Osteoblast (primary cell): ENCODE results near the gene HJV. TPM values are rescaled to one million over a fixed set of nuclear protein-coding genes. Genes with fewer than 3 reads are reported as not detected.

Experiments
- DNase-seq: peaks from one replicate; pipeline ENCODE4 v3.0.0; 2011; ENCODE audit warnings: low spot score, mixed read lengths; ENCODE audit not compliant: insufficient read length; ENCODE audit errors: missing footprints
- H2AFZ ChIP-seq: 2 replicates; pipeline ENCODE4 v1.6.0; 2011; ENCODE audit warnings: mild to moderate bottlenecking, low read length
- H3K27ac ChIP-seq: 2 replicates; pipeline ENCODE4 v1.5.1; 2011; ENCODE audit warnings: mild to moderate bottlenecking, low read depth, low read length, moderate library complexity
- H3K27me3 ChIP-seq: 2 replicates; pipeline ENCODE4 v1.6.0; 2012; ENCODE audit warnings: mild to moderate bottlenecking, control low read depth, inconsistent platforms, low read length, moderate library complexity; ENCODE audit not compliant: insufficient read depth
- H3K36me3 ChIP-seq: 2 replicates; pipeline ENCODE4 v1.5.1; 2011; ENCODE audit warnings: mild to moderate bottlenecking, low read length, control low read depth, moderate library complexity; ENCODE audit not compliant: insufficient read depth
- H3K4me1 ChIP-seq: 2 replicates; pipeline ENCODE4 v1.5.1; 2011; ENCODE audit warnings: mild to moderate bottlenecking, low read length, control low read depth, moderate library complexity; ENCODE audit not compliant: insufficient read depth
- H3K4me2 ChIP-seq: 2 replicates; pipeline ENCODE4 v1.6.0; 2011; ENCODE audit warnings: mild to moderate bottlenecking, low read length; ENCODE audit not compliant: insufficient read depth
- H3K4me3 ChIP-seq: fragments of 200-600 bp; sonication (generic); 3 replicates; pipeline ENCODE4 v1.5.1; 2012; ENCODE audit warnings: mild to moderate bottlenecking, low read length, inconsistent platforms; ENCODE audit not compliant: insufficient read depth
- H3K79me2 ChIP-seq: 2 replicates; pipeline ENCODE4 v1.6.0; 2012; ENCODE audit warnings: mild to moderate bottlenecking, low read length, control low read depth, inconsistent platforms; ENCODE audit not compliant: insufficient read depth
- H3K9me3 ChIP-seq: 2 replicates; pipeline ENCODE4 v1.5.1; 2011; ENCODE audit warnings: low read depth, low read length, control low read depth
- H4K20me1 ChIP-seq: 2 replicates; pipeline ENCODE4 v1.6.0; 2012; ENCODE audit warnings: mild to moderate bottlenecking, low read length, control low read depth; ENCODE audit not compliant: insufficient read depth
- total RNA-seq: library from RNA; depleted of rRNA; stranded (reverse); fragments of >200 nt; gene quantifications from 2 replicates; pipeline ENCODE4 v1.2.3, GENCODE V29; 2012
- TF ChIP-seq, protein P1 (sequence below): IDR thresholded peaks from 2 replicates; pipeline ENCODE4 v1.5.1; 2011; ENCODE audit warnings: mild to moderate bottlenecking, low read depth, low read length, moderate library complexity; ENCODE audit errors: extremely low read depth

The HJV gene
- total RNA-seq, 1 donor = not detected

DNA sequence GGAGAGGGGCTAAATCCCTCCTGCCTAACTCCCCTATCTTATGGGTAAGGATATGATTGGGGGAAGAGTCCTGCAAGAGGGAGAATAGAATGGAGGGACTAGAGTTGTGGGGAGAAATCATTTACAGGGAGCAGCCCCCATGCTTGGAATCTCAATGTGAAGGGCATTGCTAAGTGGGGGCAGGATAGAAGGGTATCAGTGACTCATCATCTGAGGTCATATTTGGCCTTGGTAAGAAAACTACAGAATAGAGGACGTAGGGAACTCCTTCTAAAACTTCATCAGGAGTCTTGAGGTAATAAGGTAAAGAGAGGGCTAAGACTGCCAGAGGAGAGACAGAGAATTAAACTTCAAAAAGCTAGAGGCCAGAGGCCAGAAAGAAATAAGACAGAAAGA lies 487 bp downstream of the HJV start:
- Histone ChIP-seq H3K4me2 (no peak overlapping the region), H3K4me1 (peaks cover 6% of the 10 kb centered on the region), H2AFZ (no peak overlapping the region), H3K4me3 (no peak overlapping the region), H3K27me3 (peaks cover 21% of the 10 kb centered on the region), H3K9me3 (no peaks in the 10 kb centered on the region), H3K79me2 (no peaks in the 10 kb centered on the region), H4K20me1 (no peaks in the 10 kb centered on the region), H3K36me3 (no peaks in the 10 kb centered on the region), H3K27ac (no peak overlapping the region)
- TF ChIP-seq, protein P1, sequence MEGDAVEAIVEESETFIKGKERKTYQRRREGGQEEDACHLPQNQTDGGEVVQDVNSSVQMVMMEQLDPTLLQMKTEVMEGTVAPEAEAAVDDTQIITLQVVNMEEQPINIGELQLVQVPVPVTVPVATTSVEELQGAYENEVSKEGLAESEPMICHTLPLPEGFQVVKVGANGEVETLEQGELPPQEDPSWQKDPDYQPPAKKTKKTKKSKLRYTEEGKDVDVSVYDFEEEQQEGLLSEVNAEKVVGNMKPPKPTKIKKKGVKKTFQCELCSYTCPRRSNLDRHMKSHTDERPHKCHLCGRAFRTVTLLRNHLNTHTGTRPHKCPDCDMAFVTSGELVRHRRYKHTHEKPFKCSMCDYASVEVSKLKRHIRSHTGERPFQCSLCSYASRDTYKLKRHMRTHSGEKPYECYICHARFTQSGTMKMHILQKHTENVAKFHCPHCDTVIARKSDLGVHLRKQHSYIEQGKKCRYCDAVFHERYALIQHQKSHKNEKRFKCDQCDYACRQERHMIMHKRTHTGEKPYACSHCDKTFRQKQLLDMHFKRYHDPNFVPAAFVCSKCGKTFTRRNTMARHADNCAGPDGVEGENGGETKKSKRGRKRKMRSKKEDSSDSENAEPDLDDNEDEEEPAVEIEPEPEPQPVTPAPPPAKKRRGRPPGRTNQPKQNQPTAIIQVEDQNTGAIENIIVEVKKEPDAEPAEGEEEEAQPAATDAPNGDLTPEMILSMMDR = no peak
- DNase-seq = peak; percentile 69

DNA sequence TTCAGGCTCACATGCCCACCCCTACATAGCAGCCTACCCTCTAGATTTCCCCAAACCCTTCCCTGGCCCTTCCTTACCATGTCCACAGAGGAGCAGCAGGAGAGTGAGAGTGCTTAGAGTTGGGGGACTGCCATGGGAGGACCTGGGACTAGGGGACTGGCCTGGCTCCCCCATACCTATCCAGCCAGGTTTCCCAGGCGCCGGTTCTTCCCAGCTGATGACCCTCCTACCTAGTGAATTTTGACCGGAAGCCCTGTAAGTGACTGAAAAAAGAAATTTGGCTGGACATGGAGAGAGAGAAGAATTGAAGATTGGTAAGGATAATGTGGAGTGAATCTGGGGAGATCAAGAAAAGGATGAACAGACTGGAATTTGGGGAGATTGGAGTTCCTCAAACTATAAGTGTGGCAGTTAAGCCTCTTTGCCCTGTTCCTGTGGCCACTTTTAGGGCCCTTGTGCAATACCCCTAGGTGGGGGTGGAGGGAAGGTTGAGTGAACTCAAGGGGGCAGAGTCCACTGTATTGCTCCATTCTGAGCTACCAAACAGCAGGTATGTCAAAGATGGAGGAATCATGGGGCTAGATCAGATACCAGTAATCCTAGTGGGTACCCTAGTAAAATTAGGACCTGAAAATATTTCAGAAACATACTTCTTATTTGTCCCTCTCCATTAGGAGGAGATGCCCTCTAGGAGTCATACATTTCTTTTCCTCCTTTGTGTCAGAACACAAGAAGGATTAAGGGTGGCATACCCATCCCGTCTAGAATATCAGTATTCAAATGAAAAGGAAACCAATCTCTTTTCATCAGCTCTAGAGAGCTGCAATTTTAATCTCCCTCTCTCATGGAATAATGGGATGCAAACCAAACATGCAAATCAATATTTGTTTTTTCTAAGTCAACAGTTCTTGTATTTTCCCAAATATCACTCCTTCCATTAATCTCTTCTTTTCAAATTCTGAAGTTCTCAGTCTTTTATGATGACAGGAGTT lies 1.2 kb downstream of the HJV start:
- no peaks in the 10 kb centered on the region for H3K36me3 ChIP-seq
- no peak overlapping the region for H3K4me2 ChIP-seq
- H3K79me2 ChIP-seq = no peaks in the 10 kb centered on the region
- H3K4me3 ChIP-seq = no peak overlapping the region
- peaks cover 21% of the 10 kb centered on the region for H3K27me3 ChIP-seq
- no peak overlapping the region for H3K27ac ChIP-seq
- H3K4me1 ChIP-seq = peaks cover 6% of the 10 kb centered on the region
- no peaks in the 10 kb centered on the region for H3K9me3 ChIP-seq
- H2AFZ ChIP-seq = no peak overlapping the region
- TF ChIP-seq, protein P1 = no peak
- DNase-seq = peak; percentile 68
- no peaks in the 10 kb centered on the region for H4K20me1 ChIP-seq

DNA sequence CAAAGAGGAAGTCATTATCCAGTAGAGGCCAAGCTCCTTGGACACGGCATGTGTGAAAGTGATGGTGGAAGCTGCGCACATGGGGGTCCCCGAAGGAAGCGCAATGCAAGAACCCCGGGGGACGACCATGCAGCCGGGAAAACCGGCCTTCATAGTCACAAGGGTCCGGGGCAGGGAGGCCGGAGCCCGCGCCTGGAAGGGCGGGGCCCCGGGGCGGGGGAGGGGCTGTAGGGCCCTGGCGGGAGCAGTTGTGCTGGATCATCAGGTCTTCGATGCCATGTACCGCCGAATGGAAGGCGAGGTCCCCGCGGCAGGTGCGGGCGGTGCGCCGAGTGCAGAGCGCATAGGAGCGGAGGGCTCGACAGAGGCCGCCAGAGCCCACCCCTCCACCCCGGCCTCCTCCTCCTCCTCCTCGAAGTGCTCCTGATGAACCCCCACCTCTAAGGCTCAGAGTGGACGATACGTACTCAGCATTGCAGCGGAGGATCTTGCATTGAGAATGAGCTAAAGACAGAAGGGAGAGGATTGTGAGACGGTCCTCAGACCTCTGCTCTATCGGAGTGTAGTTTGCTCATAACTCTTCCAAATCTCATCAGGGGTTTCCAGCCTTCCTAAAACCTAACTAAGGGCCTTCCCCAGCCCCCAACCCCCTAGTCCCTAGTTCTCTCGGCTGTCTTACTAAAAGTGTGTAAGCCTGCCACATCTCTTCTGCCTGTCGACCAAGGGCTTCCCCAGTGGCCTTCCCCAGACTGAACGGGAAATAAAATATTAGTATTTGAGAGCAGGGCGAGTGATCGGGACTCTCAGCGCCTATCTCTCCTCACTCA lies 2.1 kb downstream of the HJV start:
- Histone ChIP-seq H3K4me3 (no peak overlapping the region), H3K36me3 (no peaks in the 10 kb centered on the region), H3K27ac (no peak overlapping the region), H2AFZ (no peak overlapping the region), H3K4me2 (peak overlapping the region; percentile 20), H4K20me1 (no peaks in the 10 kb centered on the region), H3K4me1 (peaks cover 6% of the 10 kb centered on the region), H3K9me3 (no peaks in the 10 kb centered on the region), H3K27me3 (peaks cover 21% of the 10 kb centered on the region), H3K79me2 (no peaks in the 10 kb centered on the region)
- no peak for DNase-seq
- TF ChIP-seq, protein P1 = no peak
